Mucosa of descending colon (tissue), 3 donors: Measurements from ENCODE around the gene PANX3. TPM values are rescaled to one million over a fixed set of nuclear protein-coding genes. Genes with fewer than 3 reads are reported as not detected.

Experiments
- ATAC-seq: fragments of 200-7000 bp; cut with Tn5 transposase; one replicate; pipeline ENCODE4 v1.9.1; 2020; ENCODE audit warnings: mild to moderate bottlenecking, moderate library complexity
- DNase-seq, 3 donors: peaks; one replicate each; pipeline ENCODE4 v3.0.0-alpha.2; 2020
- H3K36me3 ChIP-seq: fragments of 200-600 bp; one replicate; pipeline ENCODE4 v1.8.0; 2021; ENCODE audit warnings: low read depth, mild to moderate bottlenecking
- H3K4me1 ChIP-seq: fragments of 200-600 bp; one replicate; pipeline ENCODE4 v1.8.0; 2021; ENCODE audit warnings: low read depth, mild to moderate bottlenecking
- H3K4me3 ChIP-seq: fragments of 200-600 bp; one replicate; pipeline ENCODE4 v1.8.0; 2021; ENCODE audit warnings: mild to moderate bottlenecking
- H3K9me3 ChIP-seq: fragments of 200-600 bp; one replicate; pipeline ENCODE4 v1.8.0; 2021; ENCODE audit warnings: mild to moderate bottlenecking
- intact Hi-C, 2 donors: fragments of 100-400 bp; cut with DNase I in 1 of 2; cut with micrococcal nuclease in 1 of 2; formaldehyde crosslinking; loops; one replicate each; pipeline versions ENCODE4 v1.11.0 to v1.11.1; 2022; cut with DNase I, micrococcal nuclease
- total RNA-seq, 3 donors: library from RNA; stranded (reverse); fragmentation: NEBNext Ultra II Directional in 2 of 3; extraction: Animal tissue kit (Norgen Biotek cat#: 25700) in 2 of 3; gene quantifications; one replicate each; pipeline versions ENCODE4 v1.2.1 to v1.2.4, GENCODE V29; 2021 to 2023
- TF ChIP-seq, protein P1 (sequence below): fragments of 200-600 bp; IDR thresholded peaks from one replicate; pipeline ENCODE4 v1.8.0; 2022; ENCODE audit warnings: antibody characterized with exemption, mild to moderate bottlenecking
- donor health status: DM: no; HTN: no; CAD: no; lungs with moderate emphysema.
- donor health status: DM: no; HTN: no; CAD: no.
- donor health status: DM: no; HTN: yes; CAD: no.

Gene PANX3
- total RNA-seq, 3 donors from 2014 or later = not detected

DNA sequence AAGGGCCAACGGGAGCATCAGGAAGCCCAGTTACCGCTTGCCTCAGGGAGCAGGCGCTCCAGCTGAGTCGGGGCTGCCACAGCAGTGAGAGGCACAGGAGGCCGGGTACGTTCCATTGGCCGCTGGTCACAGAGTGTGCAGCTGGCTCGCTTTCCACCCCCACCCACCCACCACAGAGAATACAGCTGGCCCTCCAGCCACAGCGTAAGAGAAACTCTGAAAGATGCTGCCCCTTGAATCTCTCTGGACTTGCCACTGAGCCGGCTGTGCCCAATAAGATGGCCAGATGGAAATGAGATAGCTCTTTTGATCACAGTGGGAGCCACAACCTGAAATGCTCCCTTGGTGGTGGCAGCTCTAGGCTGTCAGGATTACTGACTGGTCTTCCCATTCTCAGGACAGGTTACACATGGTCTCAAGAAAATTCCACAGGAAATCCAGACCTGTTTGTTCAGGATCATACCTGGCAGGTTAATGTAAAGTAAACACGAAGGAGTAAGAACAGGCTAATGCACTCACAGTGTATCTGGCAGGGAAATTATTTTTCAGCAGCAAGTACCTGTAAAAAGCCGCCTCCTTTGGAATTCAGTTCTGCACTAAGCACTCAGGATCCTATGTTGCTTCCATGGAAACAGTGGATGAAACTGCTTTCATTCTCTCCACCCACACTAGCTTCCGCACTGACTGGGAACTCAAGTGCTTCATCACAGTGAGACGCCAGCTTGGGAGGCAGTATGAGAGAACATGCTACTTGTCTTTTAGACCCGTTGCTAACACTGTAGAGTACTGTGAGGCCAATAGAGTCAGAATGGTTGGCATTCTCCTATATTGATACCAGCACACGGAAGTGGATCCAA lies 45.8 kb downstream of the PANX3 start:
- Histone ChIP-seq H3K4me1 (no peaks in the 10 kb centered on the region), H3K9me3 (no peaks in the 10 kb centered on the region), H3K4me3 (no peak overlapping the region), H3K36me3 (no peaks in the 10 kb centered on the region)
- no peak for DNase-seq
- ATAC-seq = no peak
- intact Hi-C loops = no loop called here
- TF ChIP-seq, protein P1, sequence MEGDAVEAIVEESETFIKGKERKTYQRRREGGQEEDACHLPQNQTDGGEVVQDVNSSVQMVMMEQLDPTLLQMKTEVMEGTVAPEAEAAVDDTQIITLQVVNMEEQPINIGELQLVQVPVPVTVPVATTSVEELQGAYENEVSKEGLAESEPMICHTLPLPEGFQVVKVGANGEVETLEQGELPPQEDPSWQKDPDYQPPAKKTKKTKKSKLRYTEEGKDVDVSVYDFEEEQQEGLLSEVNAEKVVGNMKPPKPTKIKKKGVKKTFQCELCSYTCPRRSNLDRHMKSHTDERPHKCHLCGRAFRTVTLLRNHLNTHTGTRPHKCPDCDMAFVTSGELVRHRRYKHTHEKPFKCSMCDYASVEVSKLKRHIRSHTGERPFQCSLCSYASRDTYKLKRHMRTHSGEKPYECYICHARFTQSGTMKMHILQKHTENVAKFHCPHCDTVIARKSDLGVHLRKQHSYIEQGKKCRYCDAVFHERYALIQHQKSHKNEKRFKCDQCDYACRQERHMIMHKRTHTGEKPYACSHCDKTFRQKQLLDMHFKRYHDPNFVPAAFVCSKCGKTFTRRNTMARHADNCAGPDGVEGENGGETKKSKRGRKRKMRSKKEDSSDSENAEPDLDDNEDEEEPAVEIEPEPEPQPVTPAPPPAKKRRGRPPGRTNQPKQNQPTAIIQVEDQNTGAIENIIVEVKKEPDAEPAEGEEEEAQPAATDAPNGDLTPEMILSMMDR = no peak

DNA sequence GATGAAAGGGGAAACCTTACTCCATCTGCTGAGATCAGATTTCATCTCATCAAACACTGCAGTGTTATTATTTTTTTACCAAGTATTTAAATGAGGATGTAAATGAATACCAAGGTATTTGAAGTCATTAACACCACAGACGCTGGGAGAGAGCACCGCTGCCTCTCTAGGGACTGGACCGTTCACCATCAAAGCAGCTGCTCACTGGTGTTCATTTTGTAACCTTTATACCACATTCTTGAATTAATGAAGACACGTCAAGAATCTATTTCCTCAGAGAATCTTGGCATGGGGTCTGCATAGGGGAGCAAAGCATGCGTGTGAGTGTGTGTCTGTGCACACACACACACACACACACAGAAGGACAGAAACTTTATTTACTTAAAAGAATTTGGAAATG lies 46.7 kb downstream of the PANX3 start:
- H3K36me3 ChIP-seq = no peaks in the 10 kb centered on the region
- TF ChIP-seq, protein P1 = no peak
- no peak overlapping the region for H3K4me3 ChIP-seq
- intact Hi-C loops = no loop called here
- no peaks in the 10 kb centered on the region for H3K9me3 ChIP-seq
- no peaks in the 10 kb centered on the region for H3K4me1 ChIP-seq
- DNase-seq = no peak
- no peak for ATAC-seq

DNA sequence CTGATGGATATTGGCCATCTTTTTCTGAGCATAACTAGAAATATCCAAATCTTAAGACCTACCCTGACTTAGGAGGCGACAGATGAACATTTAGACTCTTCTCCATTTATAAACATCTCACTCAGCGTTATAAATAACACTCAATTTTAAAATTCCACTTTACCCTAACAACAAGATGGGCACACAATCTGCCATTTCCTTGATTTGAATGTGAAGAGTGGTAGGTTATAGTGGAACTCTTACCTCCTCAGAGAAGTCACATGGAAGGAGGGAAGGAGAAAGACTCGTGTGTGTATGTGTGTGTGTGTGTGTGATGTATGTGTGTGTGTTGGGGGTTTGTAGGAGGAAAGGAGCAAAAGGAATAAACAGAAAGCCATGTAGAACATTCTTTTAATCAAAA lies 47.3 kb downstream of the PANX3 start:
- H3K4me1 ChIP-seq = no peaks in the 10 kb centered on the region
- ATAC-seq (no peak), DNase-seq (no peak)
- intact Hi-C loops = no loop called here
- no peaks in the 10 kb centered on the region for H3K9me3 ChIP-seq
- H3K4me3 ChIP-seq = no peak overlapping the region
- TF ChIP-seq, protein P1 = no peak
- no peaks in the 10 kb centered on the region for H3K36me3 ChIP-seq

DNA sequence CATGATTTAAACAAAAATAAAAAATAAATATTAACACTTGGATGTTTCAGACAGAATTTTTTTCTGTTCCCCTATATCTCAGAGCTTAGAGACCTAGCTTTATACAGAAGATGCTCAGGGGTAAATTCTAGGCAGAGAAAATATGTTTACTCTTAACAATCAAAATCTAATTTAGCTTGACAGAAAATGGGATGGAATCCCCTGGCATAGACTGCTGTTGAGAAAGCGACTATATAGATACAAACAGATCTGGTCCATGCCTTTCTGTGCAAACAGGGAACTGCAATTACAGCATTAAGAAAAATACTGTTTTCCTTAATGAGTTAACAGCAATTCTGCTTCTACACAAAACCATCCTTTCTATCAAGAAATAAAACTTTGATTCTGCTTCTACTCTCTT lies 47.8 kb downstream of the PANX3 start:
- Histone ChIP-seq H3K36me3 (no peaks in the 10 kb centered on the region), H3K9me3 (no peaks in the 10 kb centered on the region), H3K4me1 (no peaks in the 10 kb centered on the region), H3K4me3 (no peak overlapping the region)
- TF ChIP-seq, protein P1 = no peak
- intact Hi-C loops = no loop called here
- no peak for ATAC-seq
- no peak for DNase-seq

DNA sequence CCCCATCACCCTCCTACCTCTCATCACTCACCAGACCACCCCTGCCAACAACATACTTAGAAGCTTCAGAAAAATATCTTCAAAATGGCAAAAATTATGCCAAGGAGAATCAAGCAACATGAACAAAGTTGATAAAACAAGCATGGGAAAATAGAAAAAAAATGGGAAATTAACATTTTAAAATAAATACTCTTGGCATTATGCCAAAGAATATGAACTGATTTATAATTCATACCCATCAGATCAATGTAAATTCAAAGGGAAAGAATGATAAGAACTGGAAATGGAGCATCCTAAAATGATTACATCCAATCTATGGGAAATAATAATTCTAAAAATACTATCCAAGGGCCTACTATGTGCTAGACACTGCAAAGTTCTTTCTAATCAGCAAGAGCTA lies 50.3 kb downstream of the PANX3 start:
- intact Hi-C loops = no loop called here
- Histone ChIP-seq H3K36me3 (no peaks in the 10 kb centered on the region), H3K4me1 (no peaks in the 10 kb centered on the region), H3K9me3 (no peaks in the 10 kb centered on the region), H3K4me3 (no peak overlapping the region)
- TF ChIP-seq, protein P1 = no peak
- ATAC-seq (no peak), DNase-seq (no peak)
